K562 (cell line): ENCODE data around the gene PHETA1. TPM values are rescaled to one million over a fixed set of nuclear protein-coding genes. Genes with fewer than 3 reads are reported as not detected.
A peak's percentile ranks its signal among the peaks of the same experiment; 100 is the strongest.

Experiments used
- CC2D1A ChIP-seq: fragments of 450-650 bp; IDR thresholded peaks from 2 replicates; pipeline ENCODE4 v1.6.1; 2017; ENCODE audit warnings: mild to moderate bottlenecking
- GTF2E2 ChIP-seq: fragments of 200-800 bp; sonication (Bioruptor generic); IDR thresholded peaks from 2 replicates; pipeline ENCODE4 v1.6.1; 2016; ENCODE audit warnings: missing genetic modification characterization, missing compliant biosample characterization
- HMG20A ChIP-seq: fragments of 450-650 bp; formaldehyde crosslinking; conservative IDR thresholded peaks from 2 replicates; pipeline ENCODE4 v1.4.0; 2020; ENCODE audit warnings: mild to moderate bottlenecking, mixed read lengths
- HMGN3 ChIP-seq: IDR thresholded peaks from 2 replicates; pipeline ENCODE4 v1.6.1; 2011; ENCODE audit warnings: borderline replicate concordance, low read depth, mild to moderate bottlenecking, mixed read lengths, low read length; ENCODE audit not compliant: insufficient read length; ENCODE audit errors: extremely low read depth
- JUNB ChIP-seq: fragments of 450-650 bp; formaldehyde crosslinking; conservative IDR thresholded peaks from 2 replicates; pipeline ENCODE4 v1.4.0; 2020; ENCODE audit warnings: mild to moderate bottlenecking
- REST ChIP-seq, 2 experiments: fragments of 450-650 bp; formaldehyde crosslinking in 1 of 2; IDR thresholded peaks; 2 replicates each; pipeline versions ENCODE4 v1.4.0 to v1.6.1; 2014 to 2020; ENCODE audit warnings: mild to moderate bottlenecking in 2 of 2, borderline replicate concordance in 1 of 2, low read depth in 1 of 2
- TRIM25 ChIP-seq: fragments of 450-650 bp; IDR thresholded peaks from 2 replicates; pipeline ENCODE4 v1.7.0; 2016; ENCODE audit warnings: borderline replicate concordance
- ZBTB8A ChIP-seq: fragments of 450-650 bp; IDR thresholded peaks from 2 replicates; pipeline ENCODE4 v1.6.1; 2018; ENCODE audit warnings: mild to moderate bottlenecking, moderate library complexity; ENCODE audit not compliant: partially characterized antibody
- ZSCAN29 ChIP-seq: fragments of 450-650 bp; IDR thresholded peaks from 2 replicates; pipeline ENCODE4 v1.6.1; 2017
- polyA plus RNA-seq, 8 experiments: library from polyadenylated mRNA; depleted of rRNA in 4 of 8; stranded (reverse) in 5 of 8; unstranded in 3 of 8; fragments of >200 nt; fragmentation: Nextera tagmentation in 2 of 8; fragmentation: Illumina TruSeq in 1 of 8; extraction: Ambion mirVana in 2 of 8; extraction: Trizol in 1 of 8; gene quantifications; 2 replicates each; pipeline versions ENCODE4 v1.2.1 to v1.2.3, GENCODE V29; 2011 to 2014; ENCODE audit warnings: inconsistent platforms in 1 of 8, missing spikeins in 1 of 8
- total RNA-seq, 7 experiments: library from RNA; depleted of rRNA in 6 of 7; stranded (reverse); fragments of >200 nt in 6 of 7; fragmentation: Illumina TruSeq in 2 of 7; extraction: Trizol in 2 of 7; gene quantifications; 2 replicates each; pipeline versions ENCODE4 v1.2.1 to v1.2.3, GENCODE V29; 2011 to 2021; ENCODE audit warnings: low replicate concordance in 1 of 7
- TF ChIP-seq, protein P1 (sequence below): fragments of 450-650 bp; formaldehyde crosslinking; IDR thresholded peaks from 2 replicates; pipeline ENCODE4 v1.4.0; 2022; ENCODE audit warnings: missing genetic modification characterization
- TF ChIP-seq, protein P2 (sequence below): fragments of 250-450 bp; sonication (Bioruptor Pico); IDR thresholded peaks from 2 replicates; pipeline ENCODE4 v1.4.0; 2020; ENCODE audit warnings: borderline replicate concordance

The PHETA1 gene
- total and polyA plus RNA-seq, 9 of the 15 experiments (the other 6 are each of a cell fraction or from before 2014, with no cell fraction given), result 0.03 to 12.4 (median 3.0) TPM

DNA sequence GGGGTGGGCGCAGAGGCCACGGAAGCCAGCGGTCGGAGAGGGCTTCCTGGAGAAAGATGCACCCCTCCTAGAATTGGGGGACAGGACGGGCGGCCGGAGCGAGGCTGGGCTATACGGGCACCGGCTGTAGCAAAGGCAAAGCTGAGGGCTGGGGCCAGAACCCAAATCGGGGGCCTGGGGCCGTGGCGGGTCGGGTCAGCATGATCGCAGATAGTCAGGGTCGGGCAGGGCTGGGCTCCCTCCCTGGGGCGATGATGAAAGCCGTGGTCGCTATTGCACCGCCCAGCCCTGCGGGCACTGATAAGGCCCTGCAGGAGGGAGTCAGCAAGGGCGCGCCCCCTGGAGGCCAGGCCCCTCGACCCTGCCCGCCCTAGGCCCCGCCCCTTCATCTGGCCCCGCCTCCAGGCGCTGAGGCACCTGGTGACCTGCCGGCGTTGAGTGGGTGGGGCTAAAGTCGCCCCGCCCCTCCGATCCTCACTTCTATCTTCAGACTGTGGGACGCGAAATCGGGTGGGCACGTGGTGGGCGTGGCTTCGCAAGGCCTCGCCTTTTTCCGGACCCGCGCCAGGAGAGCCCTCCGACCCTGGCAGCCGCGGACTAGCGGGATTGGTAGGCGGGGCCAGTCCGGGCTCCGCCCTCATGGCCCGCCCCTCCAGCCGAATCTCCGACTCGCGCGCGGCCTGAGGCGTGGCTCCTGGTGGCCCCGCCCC lies 36.4 kb upstream of the PHETA1 start (continued):
- TF ChIP-seq HMG20A (CRISPR knock-in tag), result no peak
- TF ChIP-seq GTF2E2, result peak; percentile 52; the same call in 1 of the 2 replicates
- TF ChIP-seq ZSCAN29, result no peak
- TF ChIP-seq CC2D1A, result no peak
- TF ChIP-seq ZBTB8A, result no peak
- TF ChIP-seq, protein P1, sequence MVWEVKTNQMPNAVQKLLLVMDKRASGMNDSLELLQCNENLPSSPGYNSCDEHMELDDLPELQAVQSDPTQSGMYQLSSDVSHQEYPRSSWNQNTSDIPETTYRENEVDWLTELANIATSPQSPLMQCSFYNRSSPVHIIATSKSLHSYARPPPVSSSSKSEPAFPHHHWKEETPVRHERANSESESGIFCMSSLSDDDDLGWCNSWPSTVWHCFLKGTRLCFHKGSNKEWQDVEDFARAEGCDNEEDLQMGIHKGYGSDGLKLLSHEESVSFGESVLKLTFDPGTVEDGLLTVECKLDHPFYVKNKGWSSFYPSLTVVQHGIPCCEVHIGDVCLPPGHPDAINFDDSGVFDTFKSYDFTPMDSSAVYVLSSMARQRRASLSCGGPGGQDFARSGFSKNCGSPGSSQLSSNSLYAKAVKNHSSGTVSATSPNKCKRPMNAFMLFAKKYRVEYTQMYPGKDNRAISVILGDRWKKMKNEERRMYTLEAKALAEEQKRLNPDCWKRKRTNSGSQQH, result no peak
- peak; percentile 98 for TF ChIP-seq HMGN3
- no peak for TF ChIP-seq TRIM25
- TF ChIP-seq JUNB (CRISPR knock-in tag), result no peak
- TF ChIP-seq, protein P2, sequence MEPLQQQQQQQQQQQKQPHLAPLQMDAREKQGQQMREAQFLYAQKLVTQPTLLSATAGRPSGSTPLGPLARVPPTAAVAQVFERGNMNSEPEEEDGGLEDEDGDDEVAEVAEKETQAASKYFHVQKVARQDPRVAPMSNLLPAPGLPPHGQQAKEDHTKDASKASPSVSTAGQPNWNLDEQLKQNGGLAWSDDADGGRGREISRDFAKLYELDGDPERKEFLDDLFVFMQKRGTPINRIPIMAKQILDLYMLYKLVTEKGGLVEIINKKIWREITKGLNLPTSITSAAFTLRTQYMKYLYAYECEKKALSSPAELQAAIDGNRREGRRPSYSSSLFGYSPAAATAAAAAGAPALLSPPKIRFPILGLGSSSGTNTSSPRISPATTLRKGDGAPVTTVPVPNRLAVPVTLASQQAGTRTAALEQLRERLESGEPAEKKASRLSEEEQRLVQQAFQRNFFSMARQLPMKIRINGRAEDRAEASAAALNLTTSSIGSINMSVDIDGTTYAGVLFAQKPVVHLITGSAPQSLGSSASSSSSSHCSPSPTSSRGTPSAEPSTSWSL, result no peak
- peak; percentile 81 for TF ChIP-seq REST (IDR thresholded peaks at IDR 0.05; ENCODE audit: borderline replicate concordance)
- peak; percentile 67; the same call in 1 of the 2 replicates for TF ChIP-seq REST (CRISPR knock-in tag; IDR thresholded peaks at IDR 0.05; ENCODE audit: low read depth)
